ENCODE measurements around the gene SMAD6.

The SMAD6 gene

GRCh38 chr15:66753687-66754377 lies 51.8 kb downstream of the SMAD6 start:
- Histone ChIP-seq H3K27ac (ENCODE audit: low read depth, low read length) (no peak overlapping the region), H3K79me1 (ENCODE audit: low read length) (no peaks in the 10 kb centered on the region), H3K4me3 (ENCODE audit: low read depth, low read length) (no peak overlapping the region), H2BK12ac (ENCODE audit: low read length) (no peak overlapping the region), H2AFZ (ENCODE audit: insufficient read depth, low read length, poor library complexity) (no peak overlapping the region), H3K79me2 (ENCODE audit: control insufficient read depth, insufficient read depth, low read length, poor library complexity) (peaks cover 2% of the 10 kb centered on the region), H3K4ac (ENCODE audit: low read depth, low read length) (peak overlapping the region; percentile 22), H4K12ac (ENCODE audit: low read depth, low read length) (no peak overlapping the region), H3K4me2 (ENCODE audit: low read length) (no peak overlapping the region), H3K14ac (ENCODE audit: low read length) (no peak overlapping the region), H3K9ac (ENCODE audit: low read length) (no peak overlapping the region), H3K27me3 (ENCODE audit: insufficient read depth, low read length) (no peaks in the 10 kb centered on the region), H3K36me3 (ENCODE audit: control insufficient read depth in 1 of 2, insufficient read depth in 2 of 2, low read length in 2 of 2) (peaks cover 57 to 74% of the 10 kb centered on the region in 2 experiments), H3K9me3 (ENCODE audit: insufficient read depth, low read depth, low read length) (peaks cover 3% of the 10 kb centered on the region), H3K23ac (ENCODE audit: low read length) (no peak overlapping the region), H3K4me1 (ENCODE audit: control insufficient read depth in 1 of 2, insufficient read depth in 2 of 2, low read length in 2 of 2) (peaks cover 2 to 14% of the 10 kb centered on the region in 2 experiments), H2BK5ac (ENCODE audit: low read depth, low read length, poor library complexity) (no peak overlapping the region), H4K8ac (ENCODE audit: low read depth, low read length) (no peak overlapping the region), H3K18ac (ENCODE audit: low read length) (no peak overlapping the region), H4K91ac (ENCODE audit: low read depth, low read length) (no peak overlapping the region), H2BK120ac (ENCODE audit: insufficient read depth, low read length, poor library complexity) (no peak overlapping the region), H2AK5ac (ENCODE audit: low read length) (no peak overlapping the region)
- no peak for DNase-seq
- no CpG with 5 or more reads among the region's 7 CpGs for WGBS (ENCODE audit: extremely low coverage, insufficient coverage, insufficient read length)

- H3K4me2 ChIP-seq (ENCODE audit: low read length): no peak overlapping the region
- H3K79me1 ChIP-seq (ENCODE audit: low read length): no peaks in the 10 kb centered on the region
- H3K27me3 ChIP-seq (ENCODE audit: insufficient read depth, low read length): no peaks in the 10 kb centered on the region
- no peak overlapping the region for H2BK120ac ChIP-seq (ENCODE audit: insufficient read depth, low read length, poor library complexity)
- H3K27ac ChIP-seq (ENCODE audit: low read depth, low read length): no peak overlapping the region
- no peak overlapping the region for H3K18ac ChIP-seq (ENCODE audit: low read length)
- no peak overlapping the region for H2BK12ac ChIP-seq (ENCODE audit: low read length)
- H4K91ac ChIP-seq (ENCODE audit: low read depth, low read length): no peak overlapping the region
- peaks cover 3% of the 10 kb centered on the region for H3K9me3 ChIP-seq (ENCODE audit: insufficient read depth, low read depth, low read length)
- H3K23ac ChIP-seq (ENCODE audit: low read length): no peak overlapping the region
- H3K4me1 ChIP-seq (ENCODE audit: control insufficient read depth in 1 of 2, insufficient read depth in 2 of 2, low read length in 2 of 2): peaks cover 2 to 12% of the 10 kb centered on the region in 2 experiments
- H3K4ac ChIP-seq (ENCODE audit: low read depth, low read length): peak overlapping the region; percentile 6
- no peak overlapping the region for H2BK5ac ChIP-seq (ENCODE audit: low read depth, low read length, poor library complexity)
- H2AK5ac ChIP-seq (ENCODE audit: low read length): no peak overlapping the region
- H3K14ac ChIP-seq (ENCODE audit: low read length): no peak overlapping the region
- no peak overlapping the region for H3K9ac ChIP-seq (ENCODE audit: low read length)
- H3K79me2 ChIP-seq (ENCODE audit: control insufficient read depth, insufficient read depth, low read length, poor library complexity): peaks cover 2% of the 10 kb centered on the region
- H3K36me3 ChIP-seq (ENCODE audit: control insufficient read depth in 1 of 2, insufficient read depth in 2 of 2, low read length in 2 of 2): peaks cover 54 to 73% of the 10 kb centered on the region in 2 experiments
- H2AFZ ChIP-seq (ENCODE audit: insufficient read depth, low read length, poor library complexity): no peak overlapping the region
- DNase-seq: no peak
- H4K8ac ChIP-seq (ENCODE audit: low read depth, low read length): no peak overlapping the region
- no peak overlapping the region for H3K4me3 ChIP-seq (ENCODE audit: low read depth, low read length)
- no CpG with 5 or more reads among the region's 1 CpG for WGBS (ENCODE audit: extremely low coverage, insufficient coverage, insufficient read length)
- no peak overlapping the region for H4K12ac ChIP-seq (ENCODE audit: low read depth, low read length)
Measured at GRCh38 chr15:66754789-66755188, 52.8 kb downstream of the SMAD6 start.

DNA sequence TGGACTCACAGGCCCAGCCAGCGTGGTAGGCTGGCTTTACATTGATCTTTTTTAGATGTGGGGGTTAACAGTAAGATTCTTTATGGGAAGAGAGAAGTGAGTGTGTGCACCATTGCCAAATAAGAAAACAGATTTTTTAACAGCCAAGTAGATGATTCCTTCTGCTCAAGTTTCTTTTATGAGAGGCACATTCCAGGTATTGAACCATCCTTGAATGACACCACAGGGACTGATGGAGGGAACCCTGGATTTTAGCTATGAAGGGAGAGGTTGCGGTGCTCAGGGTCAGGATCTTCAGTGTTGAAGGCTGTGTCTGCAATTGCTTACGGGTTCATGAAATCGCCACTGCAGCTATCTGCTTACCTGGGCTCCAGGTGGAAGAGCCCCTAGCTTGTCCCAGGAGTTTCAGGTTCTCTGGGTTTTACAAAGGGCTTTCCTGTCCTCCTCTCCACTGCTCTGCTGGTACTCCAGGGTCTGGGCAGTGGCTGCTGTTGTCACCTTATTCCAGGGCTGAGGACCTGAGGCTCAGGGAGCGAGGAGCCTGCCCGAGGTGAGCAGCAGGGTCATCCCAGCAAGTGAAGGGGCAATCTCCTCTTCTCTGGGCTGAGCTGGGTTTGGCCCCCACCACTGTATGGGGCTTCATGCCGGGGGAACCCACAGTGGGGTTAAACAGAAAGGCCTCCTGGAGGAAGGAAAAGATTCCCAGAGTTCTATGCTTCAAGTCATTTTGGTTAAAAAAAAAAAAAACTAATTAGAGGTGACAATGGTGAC lies 53.4 kb downstream of the SMAD6 start:
- peaks cover 59 to 73% of the 10 kb centered on the region in 2 experiments for H3K36me3 ChIP-seq (ENCODE audit: control insufficient read depth in 1 of 2, insufficient read depth in 2 of 2, low read length in 2 of 2)
- no peak overlapping the region for H3K14ac ChIP-seq (ENCODE audit: low read length)
- H3K79me1 ChIP-seq (ENCODE audit: low read length): peaks cover under 1% of the 10 kb centered on the region
- no peak overlapping the region for H4K8ac ChIP-seq (ENCODE audit: low read depth, low read length)
- H3K4me1 ChIP-seq (ENCODE audit: control insufficient read depth in 1 of 2, insufficient read depth in 2 of 2, low read length in 2 of 2): peaks cover 7 to 16% of the 10 kb centered on the region in 2 experiments
- no peak overlapping the region for H3K4me2 ChIP-seq (ENCODE audit: low read length)
- no peak overlapping the region for H2AK5ac ChIP-seq (ENCODE audit: low read length)
- H3K4me3 ChIP-seq (ENCODE audit: low read depth, low read length): no peak overlapping the region
- H3K18ac ChIP-seq (ENCODE audit: low read length): no peak overlapping the region
- no peak overlapping the region for H3K9ac ChIP-seq (ENCODE audit: low read length)
- H3K79me2 ChIP-seq (ENCODE audit: control insufficient read depth, insufficient read depth, low read length, poor library complexity): peaks cover 2% of the 10 kb centered on the region
- H4K12ac ChIP-seq (ENCODE audit: low read depth, low read length): no peak overlapping the region
- no peak overlapping the region for H2BK12ac ChIP-seq (ENCODE audit: low read length)
- no peak for DNase-seq
- H2BK5ac ChIP-seq (ENCODE audit: low read depth, low read length, poor library complexity): no peak overlapping the region
- H2AFZ ChIP-seq (ENCODE audit: insufficient read depth, low read length, poor library complexity): no peak overlapping the region
- H3K27ac ChIP-seq (ENCODE audit: low read depth, low read length): no peak overlapping the region
- no peak overlapping the region for H4K91ac ChIP-seq (ENCODE audit: low read depth, low read length)
- peaks cover 3% of the 10 kb centered on the region for H3K9me3 ChIP-seq (ENCODE audit: insufficient read depth, low read depth, low read length)
- no peak overlapping the region for H3K23ac ChIP-seq (ENCODE audit: low read length)
- H3K27me3 ChIP-seq (ENCODE audit: insufficient read depth, low read length): no peaks in the 10 kb centered on the region
- no peak overlapping the region for H2BK120ac ChIP-seq (ENCODE audit: insufficient read depth, low read length, poor library complexity)
- no CpG with 5 or more reads among the region's 7 CpGs for WGBS (ENCODE audit: extremely low coverage, insufficient coverage, insufficient read length)
- H3K4ac ChIP-seq (ENCODE audit: low read depth, low read length): peak overlapping the region; percentile 61

- Histone ChIP-seq H3K4me1 (ENCODE audit: control insufficient read depth in 1 of 2, insufficient read depth in 2 of 2, low read length in 2 of 2) (peaks cover 15 to 22% of the 10 kb centered on the region in 2 experiments), H3K14ac (ENCODE audit: low read length) (no peak overlapping the region), H3K4me3 (ENCODE audit: low read depth, low read length) (no peak overlapping the region), H3K18ac (ENCODE audit: low read length) (no peak overlapping the region), H4K91ac (ENCODE audit: low read depth, low read length) (no peak overlapping the region), H3K23ac (ENCODE audit: low read length) (no peak overlapping the region), H3K79me1 (ENCODE audit: low read length) (peaks cover 2% of the 10 kb centered on the region), H2BK5ac (ENCODE audit: low read depth, low read length, poor library complexity) (no peak overlapping the region), H2AK5ac (ENCODE audit: low read length) (no peak overlapping the region), H2AFZ (ENCODE audit: insufficient read depth, low read length, poor library complexity) (no peak overlapping the region), H4K8ac (ENCODE audit: low read depth, low read length) (no peak overlapping the region), H3K36me3 (ENCODE audit: control insufficient read depth in 1 of 2, insufficient read depth in 2 of 2, low read length in 2 of 2) (peaks cover 57 to 69% of the 10 kb centered on the region in 2 experiments), H3K4me2 (ENCODE audit: low read length) (no peak overlapping the region), H3K9ac (ENCODE audit: low read length) (no peak overlapping the region), H2BK120ac (ENCODE audit: insufficient read depth, low read length, poor library complexity) (no peak overlapping the region), H3K4ac (ENCODE audit: low read depth, low read length) (no peak overlapping the region), H2BK12ac (ENCODE audit: low read length) (no peak overlapping the region), H3K27ac (ENCODE audit: low read depth, low read length) (no peak overlapping the region), H3K79me2 (ENCODE audit: control insufficient read depth, insufficient read depth, low read length, poor library complexity) (peaks cover 4% of the 10 kb centered on the region), H3K27me3 (ENCODE audit: insufficient read depth, low read length) (no peaks in the 10 kb centered on the region), H3K9me3 (ENCODE audit: insufficient read depth, low read depth, low read length) (peaks cover 5% of the 10 kb centered on the region), H4K12ac (ENCODE audit: low read depth, low read length) (no peak overlapping the region)
- WGBS (ENCODE audit: extremely low coverage, insufficient coverage, insufficient read length): no CpG with 5 or more reads among the region's 6 CpGs
- no peak for DNase-seq
Measured at GRCh38 chr15:66756295-66756694, 54.3 kb downstream of the SMAD6 start.

Data from trophoblast cell (in vitro differentiated cells and primary cell).